ENCODE measurements around the gene ANKS1B. TPM values are rescaled to one million over a fixed set of nuclear protein-coding genes. Genes with fewer than 3 reads are reported as not detected.

The ANKS1B gene
- total RNA-seq, 1 experiment from 2014 or later = 0.54 TPM

DNA sequence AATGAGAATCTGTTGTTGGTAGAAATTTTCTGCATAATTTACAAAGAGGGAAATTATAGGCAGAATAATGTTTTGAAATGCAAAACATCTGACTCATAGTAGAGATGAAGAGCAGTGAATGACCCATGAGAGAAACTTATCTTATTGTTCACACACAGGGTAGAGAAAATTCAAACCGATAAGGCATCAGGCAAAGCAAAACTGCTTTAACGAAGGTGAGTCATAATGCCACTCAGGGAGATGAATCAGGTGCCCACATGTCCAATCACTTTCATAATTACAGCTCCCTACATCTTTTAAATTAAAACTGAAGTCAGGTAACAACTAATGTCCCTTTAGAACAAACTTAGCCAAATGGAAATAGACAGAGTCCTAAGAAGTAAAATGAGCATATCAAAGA lies 602.7 kb downstream of the ANKS1B start (continued):
- no peak for TF ChIP-seq POLR2A (IDR thresholded peaks at IDR 0.05; ENCODE audit: borderline replicate concordance, extremely low read depth, insufficient read depth, insufficient read length)
- TF ChIP-seq SRF (IDR thresholded peaks at IDR 0.05; ENCODE audit: low read depth) = no peak
- TF ChIP-seq ZNF274 (IDR thresholded peaks at IDR 0.05; ENCODE audit: low read depth, low read length) = no peak
- no peak for TF ChIP-seq ELF1 (IDR thresholded peaks at IDR 0.05; ENCODE audit: borderline replicate concordance, low read depth)
- TF ChIP-seq, protein P1, sequence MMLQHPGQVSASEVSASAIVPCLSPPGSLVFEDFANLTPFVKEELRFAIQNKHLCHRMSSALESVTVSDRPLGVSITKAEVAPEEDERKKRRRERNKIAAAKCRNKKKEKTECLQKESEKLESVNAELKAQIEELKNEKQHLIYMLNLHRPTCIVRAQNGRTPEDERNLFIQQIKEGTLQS (IDR thresholded peaks at IDR 0.05) = no peak

DNA sequence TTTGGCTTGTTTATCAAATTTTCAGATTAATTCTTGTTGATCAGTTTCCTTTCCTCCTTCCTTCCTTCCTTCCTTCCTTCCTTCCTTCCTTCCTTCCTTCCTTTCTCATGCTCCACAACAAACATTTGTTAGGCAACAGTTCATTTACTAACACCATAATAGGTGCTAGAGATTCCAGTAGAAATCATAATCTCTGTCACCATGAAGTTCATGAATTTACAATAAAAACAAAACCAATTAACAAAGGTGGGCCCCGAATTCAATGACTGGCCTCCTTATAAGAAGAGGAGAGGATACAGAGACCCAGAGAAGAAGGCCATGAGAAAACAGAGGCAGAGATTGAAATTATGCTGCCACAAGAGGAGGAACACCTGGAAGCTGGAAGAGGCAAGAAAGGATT lies 604.0 kb downstream of the ANKS1B start:
- no peak for ATAC-seq
- Histone ChIP-seq H3K9me3 (ENCODE audit: control insufficient read depth in 1 of 2, insufficient read depth in 1 of 2, low read depth in 1 of 2, low read length in 2 of 2) (no peaks in the 10 kb centered on the region), H3K4me3 (replicated peaks in 1 of 2; ENCODE audit: low read depth in 1 of 2, low read length in 2 of 2) (no peak overlapping the region), H3K9ac (ENCODE audit: low read length) (no peak overlapping the region), H3K4me1 (ENCODE audit: control insufficient read depth in 1 of 2, insufficient read depth in 2 of 2, low read length in 2 of 2) (no peaks in the 10 kb centered on the region), H2AFZ (ENCODE audit: low read depth, low read length, poor library complexity, severe bottlenecking) (no peak overlapping the region), H3K9me2 (ENCODE audit: insufficient read depth) (no peaks in the 10 kb centered on the region), H3K79me2 (ENCODE audit: insufficient read depth, low read length) (no peaks in the 10 kb centered on the region), H3K27me3 (ENCODE audit: insufficient read depth, low read length) (peaks cover 8% of the 10 kb centered on the region), H3K27ac (ENCODE audit: low read depth, low read length) (no peak overlapping the region), H4K20me1 (ENCODE audit: insufficient read depth) (no peaks in the 10 kb centered on the region), H3K36me3 (ENCODE audit: control insufficient read depth in 1 of 2, insufficient read depth in 2 of 2, low read length in 2 of 2) (no peaks in the 10 kb centered on the region), H3K4me2 (ENCODE audit: low read length) (no peak overlapping the region)
- CTCF ChIA-PET = no interaction called here
- intact Hi-C loops (cut with micrococcal nuclease) = no loop called here
- DNase-seq (ENCODE audit: low read depth, low spot score) = no peak
- no TSS peak for BruUV-seq (replicated peaks)
- RAD21 ChIA-PET (ENCODE audit: low non-redundant PET in 1 of 2, low total read pairs in 2 of 2, uncharacterized antibody in 2 of 2, unreplicated experiment in 2 of 2) = no interaction called here
- TF ChIP-seq, protein P1 (IDR thresholded peaks at IDR 0.05) = no peak
- TF ChIP-seq, protein P2, sequence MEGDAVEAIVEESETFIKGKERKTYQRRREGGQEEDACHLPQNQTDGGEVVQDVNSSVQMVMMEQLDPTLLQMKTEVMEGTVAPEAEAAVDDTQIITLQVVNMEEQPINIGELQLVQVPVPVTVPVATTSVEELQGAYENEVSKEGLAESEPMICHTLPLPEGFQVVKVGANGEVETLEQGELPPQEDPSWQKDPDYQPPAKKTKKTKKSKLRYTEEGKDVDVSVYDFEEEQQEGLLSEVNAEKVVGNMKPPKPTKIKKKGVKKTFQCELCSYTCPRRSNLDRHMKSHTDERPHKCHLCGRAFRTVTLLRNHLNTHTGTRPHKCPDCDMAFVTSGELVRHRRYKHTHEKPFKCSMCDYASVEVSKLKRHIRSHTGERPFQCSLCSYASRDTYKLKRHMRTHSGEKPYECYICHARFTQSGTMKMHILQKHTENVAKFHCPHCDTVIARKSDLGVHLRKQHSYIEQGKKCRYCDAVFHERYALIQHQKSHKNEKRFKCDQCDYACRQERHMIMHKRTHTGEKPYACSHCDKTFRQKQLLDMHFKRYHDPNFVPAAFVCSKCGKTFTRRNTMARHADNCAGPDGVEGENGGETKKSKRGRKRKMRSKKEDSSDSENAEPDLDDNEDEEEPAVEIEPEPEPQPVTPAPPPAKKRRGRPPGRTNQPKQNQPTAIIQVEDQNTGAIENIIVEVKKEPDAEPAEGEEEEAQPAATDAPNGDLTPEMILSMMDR (IDR thresholded peaks at IDR 0.05 in 2 of 3, conservative IDR thresholded peaks at IDR 0.05 in 1 of 3; ENCODE audit: borderline replicate concordance in 1 of 3, insufficient read depth in 1 of 3, low read depth in 2 of 3, low read length in 2 of 3) = no peak
- TF ChIP-seq CEBPB (IDR thresholded peaks at IDR 0.05; ENCODE audit: low read depth) (no peak), SP1 (IDR thresholded peaks at IDR 0.05; ENCODE audit: low read depth) (no peak), TCF7L2 (IDR thresholded peaks at IDR 0.05; ENCODE audit: borderline replicate concordance, extremely low read depth, insufficient read depth, insufficient read length) (no peak), ZFX (IDR thresholded peaks at IDR 0.05) (no peak), POLR2A (IDR thresholded peaks at IDR 0.05; ENCODE audit: borderline replicate concordance, extremely low read depth, insufficient read depth, insufficient read length) (no peak), RAD21 (IDR thresholded peaks at IDR 0.05; ENCODE audit: low read depth) (no peak), EZH2 (IDR thresholded peaks at IDR 0.05) (no peak), CBX3 (IDR thresholded peaks at IDR 0.05; ENCODE audit: low read depth) (no peak), FOSL1 (IDR thresholded peaks at IDR 0.05; ENCODE audit: low read depth) (no peak), EGR1 (IDR thresholded peaks at IDR 0.05; ENCODE audit: low read depth) (no peak), ELF1 (IDR thresholded peaks at IDR 0.05; ENCODE audit: borderline replicate concordance, low read depth) (no peak), YY1 (IDR thresholded peaks at IDR 0.05; ENCODE audit: extremely low read depth, insufficient replicate concordance, low read depth, low read length) (no peak), EZH2phosphoT487 (IDR thresholded peaks at IDR 0.05; ENCODE audit: borderline replicate concordance) (no peak), JUND (IDR thresholded peaks at IDR 0.05) (no peak)
- TF ChIP-seq, protein P3, sequence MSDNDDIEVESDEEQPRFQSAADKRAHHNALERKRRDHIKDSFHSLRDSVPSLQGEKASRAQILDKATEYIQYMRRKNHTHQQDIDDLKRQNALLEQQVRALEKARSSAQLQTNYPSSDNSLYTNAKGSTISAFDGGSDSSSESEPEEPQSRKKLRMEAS (IDR thresholded peaks at IDR 0.05) = no peak
- POLR2A ChIA-PET = no interaction called here

Measured in HCT116 (cell line).